ENCODE measurements around the gene PRKD1.
"Not testable (repeated sequence)": the region's sequence is repeated elsewhere in the genome, so short reads cannot be mapped to it uniquely, and the experiment has no call there.

Gene PRKD1

GRCh38 chr14:29898470-29898869 lies 29.2 kb downstream of the PRKD1 start:
- no peak for DNase-seq

DNA sequence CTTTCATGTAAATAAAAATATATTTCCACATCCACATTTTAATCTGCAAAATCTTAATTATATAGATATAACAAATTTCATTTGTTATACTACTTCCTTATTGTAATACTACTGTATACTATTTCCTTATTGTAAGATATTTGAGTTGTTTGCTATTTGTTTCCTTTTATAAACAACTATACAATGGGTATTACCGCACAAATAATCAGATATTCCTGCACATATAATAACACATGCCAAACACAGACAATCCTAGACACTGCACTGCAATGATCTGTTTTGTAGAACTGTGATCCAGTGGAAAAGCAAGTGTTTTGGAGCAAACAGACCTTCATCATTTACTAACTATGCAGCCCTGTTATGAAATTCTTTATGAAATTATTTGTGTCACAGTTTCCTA lies 30.5 kb downstream of the PRKD1 start:
- no peak for DNase-seq

DNA sequence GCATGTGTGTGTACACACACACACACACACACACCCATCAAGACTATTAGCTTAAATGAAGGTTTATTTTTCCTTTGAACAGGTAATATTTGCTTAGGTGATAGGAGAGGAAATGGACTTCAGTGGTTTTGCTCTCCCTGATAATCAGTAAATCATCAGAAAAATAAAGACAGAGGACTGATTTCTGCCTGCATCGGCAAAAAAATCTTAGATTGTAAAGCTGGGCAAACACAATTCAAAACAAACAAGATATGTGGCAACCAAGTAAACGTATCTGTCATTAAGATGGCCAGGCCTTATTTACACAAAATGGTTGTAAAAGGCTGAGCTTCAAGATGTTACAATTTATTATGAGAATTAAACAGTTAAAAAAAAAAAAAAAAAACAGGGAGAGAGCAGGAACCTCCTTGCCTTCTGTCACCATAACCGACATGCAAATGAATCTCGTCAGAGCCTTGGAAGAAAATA lies 31.3 kb downstream of the PRKD1 start:
- no peak for DNase-seq

- no peak for DNase-seq
Observed at GRCh38 chr14:29895591-29896083, 32.0 kb downstream of the PRKD1 start.

- DNase-seq, result no peak
Observed at GRCh38 chr14:29893989-29894388, 33.7 kb downstream of the PRKD1 start.

DNA sequence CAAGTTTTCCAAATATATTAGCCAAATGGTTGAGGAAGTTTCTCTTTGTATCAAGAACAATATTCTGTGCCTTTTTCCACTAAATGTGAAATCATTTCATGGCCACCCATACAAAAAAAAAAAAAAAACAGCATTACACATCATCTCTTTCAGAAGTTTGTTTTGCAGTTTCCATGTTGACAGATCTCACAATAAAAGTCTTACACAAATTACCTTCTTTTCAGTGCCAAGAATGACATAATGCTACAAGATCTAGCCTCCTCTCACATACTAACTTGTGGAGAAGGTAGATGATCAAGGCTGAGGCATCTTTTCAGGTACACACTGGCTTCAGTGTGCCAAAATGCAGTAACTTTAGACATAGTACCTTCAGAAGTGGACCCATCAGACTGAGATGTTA lies 35.3 kb downstream of the PRKD1 start:
- DNase-seq, result no peak

DNA sequence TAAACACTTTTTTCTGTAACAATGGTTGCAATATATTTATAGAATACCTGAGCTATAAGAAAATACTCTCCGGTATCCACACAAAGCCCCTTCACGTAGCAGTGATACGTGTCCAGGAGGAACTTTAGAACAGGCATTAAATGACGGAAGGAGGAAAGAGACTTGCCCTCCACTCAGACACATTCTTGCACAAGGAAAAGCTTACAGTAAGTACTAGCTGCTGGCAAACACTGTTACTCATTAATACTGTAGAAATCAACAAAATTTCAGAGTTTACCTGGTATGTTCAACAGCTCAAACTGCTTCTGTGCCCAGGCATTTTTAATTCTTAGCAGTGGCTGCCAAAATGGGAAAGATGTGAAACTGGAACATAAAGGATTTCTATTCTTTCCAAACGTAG lies 41.7 kb downstream of the PRKD1 start:
- DNase-seq, result no peak

- peak; percentile 15 for DNase-seq
Observed at GRCh38 chr14:29868000-29868399, 59.6 kb downstream of the PRKD1 start.

DNA sequence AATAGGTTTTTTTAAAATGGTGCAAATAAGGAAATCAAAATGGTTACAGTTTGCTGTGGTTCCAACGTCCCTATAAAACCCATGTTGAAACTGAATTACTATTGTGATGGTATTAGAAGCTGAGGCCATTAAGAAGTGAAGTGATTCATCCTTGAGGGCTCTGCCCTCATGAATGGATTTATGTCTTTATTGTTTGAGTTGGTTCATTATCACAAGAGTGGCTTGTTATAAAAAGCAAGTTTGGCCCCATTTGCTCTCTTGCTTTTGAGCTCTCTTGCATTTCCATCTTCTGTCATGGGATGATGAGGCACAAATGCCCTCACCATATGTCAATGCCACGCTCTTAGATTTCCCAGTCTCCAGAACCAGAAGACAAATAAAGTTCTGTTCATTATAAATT lies 62.3 kb downstream of the PRKD1 start:
- DNase-seq, result no peak

DNA sequence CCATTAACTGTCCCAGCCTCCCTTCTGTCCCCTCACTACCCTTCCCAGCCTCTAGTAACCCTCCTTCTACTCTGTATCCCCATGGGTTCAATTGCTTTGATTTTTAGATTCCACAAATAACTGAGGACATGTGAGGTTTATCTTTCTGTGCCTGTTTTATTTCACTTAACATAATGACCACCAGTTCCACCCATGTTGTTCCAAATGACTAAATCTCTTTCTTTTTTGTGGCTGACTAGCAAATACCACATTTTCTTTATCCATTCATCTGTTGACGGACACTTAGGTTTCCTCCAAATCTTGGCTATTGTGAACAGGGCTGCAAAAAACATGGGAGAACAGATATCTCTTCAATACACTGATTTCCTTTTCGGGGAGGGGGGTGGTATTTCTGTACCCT lies 65.7 kb downstream of the PRKD1 start:
- no peak for DNase-seq

- DNase-seq, result no peak
Observed at GRCh38 chr14:29858299-29858698, 69.3 kb downstream of the PRKD1 start.

DNA sequence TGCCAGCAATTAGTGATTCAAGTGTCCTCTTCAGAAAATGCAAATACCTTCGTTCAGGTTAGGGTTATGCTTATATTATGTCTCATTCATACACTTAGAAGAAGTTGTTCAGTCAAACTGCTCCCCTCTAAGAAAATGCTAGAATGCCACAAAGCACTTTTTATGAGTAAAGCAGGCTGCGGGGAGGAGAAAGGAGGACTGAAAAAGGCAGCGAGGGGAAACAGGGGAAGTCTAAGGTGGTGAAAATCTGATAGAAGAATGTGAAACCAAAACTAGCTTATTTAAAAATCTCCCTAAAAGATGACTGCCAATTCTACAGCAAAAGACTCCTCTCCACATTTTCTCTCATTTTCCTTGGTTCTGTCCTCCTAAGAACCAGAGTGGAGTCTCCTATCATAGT lies 70.1 kb downstream of the PRKD1 start:
- no peak for DNase-seq

DNA sequence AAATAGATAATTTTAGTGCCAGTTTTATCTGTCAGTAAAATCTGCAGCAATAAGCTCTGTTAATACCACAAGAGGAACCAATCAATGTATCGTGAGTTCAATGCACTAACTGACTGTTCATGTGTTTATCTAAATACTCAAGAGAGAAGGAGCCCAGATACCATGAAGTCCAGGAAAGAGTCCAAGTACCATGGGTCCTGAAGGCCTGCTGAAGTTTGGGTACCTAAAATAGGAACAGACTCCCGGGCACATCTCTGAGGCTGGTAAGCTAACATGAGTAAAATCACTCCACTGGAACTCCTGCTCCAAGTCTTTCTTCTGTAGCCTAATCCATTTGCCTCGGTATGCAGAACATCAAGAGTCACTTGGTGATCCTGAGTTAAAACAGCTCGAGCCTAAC lies 71.1 kb downstream of the PRKD1 start:
- no peak for DNase-seq

DNA sequence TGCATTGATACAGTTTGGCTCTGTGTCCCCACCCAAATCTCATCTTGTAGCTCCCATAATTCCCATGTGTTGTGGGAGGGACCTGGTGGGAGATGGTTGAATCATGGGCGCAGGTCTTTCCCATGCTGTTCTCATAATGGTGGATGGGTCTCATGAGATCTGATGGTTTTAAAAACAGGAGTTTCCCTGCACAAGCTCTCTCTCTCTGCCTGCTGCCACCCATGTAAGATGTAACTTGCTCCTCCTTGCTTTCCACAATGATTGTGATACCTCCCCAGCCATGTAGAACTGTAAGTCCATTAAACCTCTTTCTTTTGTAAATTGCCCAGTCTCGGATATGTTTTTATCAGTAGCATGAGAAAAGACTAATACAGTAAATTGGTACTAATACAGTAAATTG lies 74.0 kb downstream of the PRKD1 start:
- not testable (repeated sequence) for DNase-seq

GRCh38 chr14:29853272-29853671 lies 74.4 kb downstream of the PRKD1 start:
- DNase-seq, result no peak

DNA sequence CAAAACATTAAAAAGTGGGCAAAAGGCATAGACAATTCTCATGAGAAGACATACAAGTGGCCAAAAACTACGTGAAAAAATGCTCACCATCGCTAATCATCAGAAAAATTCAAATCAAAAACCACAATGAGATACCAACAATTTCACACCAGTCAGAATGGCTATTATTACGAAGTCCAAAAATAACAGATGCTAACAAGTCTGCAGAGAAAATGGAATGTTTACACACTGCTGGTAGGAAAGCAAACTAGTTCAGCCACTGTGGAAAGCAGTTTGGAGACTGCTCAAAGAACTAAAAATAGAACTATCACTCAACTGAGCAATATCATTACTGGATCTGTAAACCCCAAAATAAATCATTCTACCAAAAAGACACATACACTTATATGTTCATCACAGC lies 76.2 kb downstream of the PRKD1 start:
- DNase-seq, result no peak

DNA sequence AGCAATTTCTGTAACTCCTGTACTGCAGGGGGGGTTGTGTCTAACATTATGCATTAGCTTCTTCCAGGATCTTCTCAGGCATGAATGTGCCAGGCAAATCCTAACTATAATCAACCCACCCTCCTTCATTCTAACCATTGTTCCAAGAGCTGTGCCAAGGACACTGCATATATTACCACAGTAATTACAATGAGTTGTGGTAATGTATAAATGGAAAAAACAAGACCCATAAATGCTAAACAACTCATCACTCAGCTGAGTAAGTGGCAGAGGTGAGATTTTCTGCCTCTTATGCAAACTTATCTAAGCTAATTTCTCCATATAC lies 80.6 kb downstream of the PRKD1 start:
- no peak for DNase-seq

- no peak for DNase-seq
Observed at GRCh38 chr14:29846339-29847055, 81.2 kb downstream of the PRKD1 start.

DNA sequence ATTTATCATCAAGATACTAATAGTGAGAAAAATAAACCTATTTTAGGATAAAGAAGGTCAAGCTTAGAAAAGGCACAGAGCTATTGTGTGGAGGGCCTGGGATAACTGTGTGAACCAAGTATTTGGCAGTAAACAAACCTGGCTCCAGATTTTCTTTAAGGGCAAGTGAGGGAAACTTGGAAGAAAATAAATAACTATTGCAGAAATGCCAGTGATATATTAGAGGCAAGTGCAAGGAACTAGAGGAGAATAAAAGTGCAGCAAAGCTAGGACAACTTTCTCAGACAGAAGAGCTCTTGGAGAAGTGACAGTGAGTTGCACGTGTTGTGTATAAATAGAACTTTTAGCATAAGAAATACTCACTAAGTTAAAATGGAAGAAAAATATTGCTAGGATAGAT lies 83.7 kb downstream of the PRKD1 start:
- DNase-seq, result no peak

GRCh38 chr14:29842228-29842627 lies 85.4 kb downstream of the PRKD1 start:
- no peak for DNase-seq

GRCh38 chr14:29840369-29840892 lies 87.2 kb downstream of the PRKD1 start:
- DNase-seq, result not testable (repeated sequence)

DNA sequence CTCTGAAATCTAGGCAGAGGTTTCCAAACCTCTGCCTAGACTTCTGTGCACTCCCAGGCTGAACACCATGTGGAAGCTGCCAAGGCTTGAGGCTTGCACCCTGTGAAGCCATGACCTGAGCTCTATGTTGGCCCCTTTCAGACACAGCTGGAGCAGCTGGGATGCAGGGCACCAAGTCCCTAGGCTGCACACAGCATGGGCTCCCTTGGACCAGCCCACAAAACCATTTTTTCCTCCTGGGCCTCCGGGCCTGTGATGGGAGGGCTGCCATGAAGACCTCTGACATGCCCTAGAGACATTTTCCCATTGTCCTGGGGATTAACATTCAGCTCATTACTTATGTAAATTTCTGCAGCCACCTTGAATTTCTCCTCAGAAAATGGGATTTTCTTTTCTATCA lies 88.0 kb downstream of the PRKD1 start:
- not testable (repeated sequence) for DNase-seq

GRCh38 chr14:29838752-29839151 lies 88.9 kb downstream of the PRKD1 start:
- no peak for DNase-seq

- DNase-seq, result no peak
Observed at GRCh38 chr14:29836395-29836794, 91.3 kb downstream of the PRKD1 start.

GRCh38 chr14:29832042-29832441 lies 95.6 kb downstream of the PRKD1 start:
- DNase-seq, result no peak

Measured in eye (tissue), 1 donor.